ENCODE measurements around the gene CDH23.

DNA sequence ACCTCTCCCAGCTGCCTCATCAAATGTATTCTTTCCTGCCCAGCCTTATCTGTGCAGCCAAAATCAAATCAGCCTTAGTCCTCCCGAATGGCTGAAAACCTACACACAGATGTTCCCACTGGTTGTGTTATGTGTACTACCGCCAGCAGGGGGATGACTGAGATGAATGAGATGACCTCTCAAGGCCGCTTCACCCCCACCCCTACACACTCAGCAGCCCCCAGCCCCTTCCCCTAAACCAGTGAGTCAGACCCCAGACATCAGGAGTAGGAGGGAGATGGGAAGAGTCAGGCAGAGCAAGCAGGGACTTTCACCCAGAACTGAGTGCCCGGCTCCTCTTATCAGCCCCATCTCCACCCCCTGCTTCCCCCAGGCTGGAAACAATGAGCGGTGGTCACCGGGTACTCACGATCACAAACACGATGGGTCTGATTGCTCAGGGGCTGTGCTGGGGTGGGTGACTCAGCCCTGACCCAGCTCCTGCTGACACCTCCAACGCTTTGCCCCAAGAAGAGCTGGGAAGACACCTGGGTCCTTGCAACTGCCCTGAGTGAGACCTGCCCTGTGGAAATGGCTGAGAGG lies 329.4 kb downstream of the CDH23 start:
- TF ChIP-seq, protein P1, sequence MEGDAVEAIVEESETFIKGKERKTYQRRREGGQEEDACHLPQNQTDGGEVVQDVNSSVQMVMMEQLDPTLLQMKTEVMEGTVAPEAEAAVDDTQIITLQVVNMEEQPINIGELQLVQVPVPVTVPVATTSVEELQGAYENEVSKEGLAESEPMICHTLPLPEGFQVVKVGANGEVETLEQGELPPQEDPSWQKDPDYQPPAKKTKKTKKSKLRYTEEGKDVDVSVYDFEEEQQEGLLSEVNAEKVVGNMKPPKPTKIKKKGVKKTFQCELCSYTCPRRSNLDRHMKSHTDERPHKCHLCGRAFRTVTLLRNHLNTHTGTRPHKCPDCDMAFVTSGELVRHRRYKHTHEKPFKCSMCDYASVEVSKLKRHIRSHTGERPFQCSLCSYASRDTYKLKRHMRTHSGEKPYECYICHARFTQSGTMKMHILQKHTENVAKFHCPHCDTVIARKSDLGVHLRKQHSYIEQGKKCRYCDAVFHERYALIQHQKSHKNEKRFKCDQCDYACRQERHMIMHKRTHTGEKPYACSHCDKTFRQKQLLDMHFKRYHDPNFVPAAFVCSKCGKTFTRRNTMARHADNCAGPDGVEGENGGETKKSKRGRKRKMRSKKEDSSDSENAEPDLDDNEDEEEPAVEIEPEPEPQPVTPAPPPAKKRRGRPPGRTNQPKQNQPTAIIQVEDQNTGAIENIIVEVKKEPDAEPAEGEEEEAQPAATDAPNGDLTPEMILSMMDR (IDR thresholded peaks at IDR 0.05 in 8 of 11, conservative IDR thresholded peaks at IDR 0.05 in 3 of 11), result peak in 10 of 11 experiments; percentile 16 to 66 (median 46)
- TF ChIP-seq POLR2A (IDR thresholded peaks at IDR 0.05), result no peak
- no peak for TF ChIP-seq POLR2AphosphoS5 (IDR thresholded peaks at IDR 0.05)
